ENCODE data around the gene PLCB4.

Gene PLCB4

GRCh38 chr20:9395971-9396370 is 327.1 kb downstream of the PLCB4 start:
- Histone ChIP-seq H4K20me1 (no peaks in the 10 kb centered on the region), H3K27ac (no peak overlapping the region), H3K4me3 (no peak overlapping the region), H3K4me1 (peaks cover 10 to 28% (median 21%) of the 10 kb centered on the region in 10 experiments), H3K27me3 (no peaks in the 10 kb centered on the region), H3K9ac (no peak overlapping the region), H3K36me3 (no peaks in the 10 kb centered on the region), H3K4me2 (no peak overlapping the region), H3K9me3 (replicated peaks in 1 of 11) (no peaks in the 10 kb centered on the region)
- no peak for TF ChIP-seq Cebpa-rat (IDR thresholded peaks at IDR 0.05)

DNA sequence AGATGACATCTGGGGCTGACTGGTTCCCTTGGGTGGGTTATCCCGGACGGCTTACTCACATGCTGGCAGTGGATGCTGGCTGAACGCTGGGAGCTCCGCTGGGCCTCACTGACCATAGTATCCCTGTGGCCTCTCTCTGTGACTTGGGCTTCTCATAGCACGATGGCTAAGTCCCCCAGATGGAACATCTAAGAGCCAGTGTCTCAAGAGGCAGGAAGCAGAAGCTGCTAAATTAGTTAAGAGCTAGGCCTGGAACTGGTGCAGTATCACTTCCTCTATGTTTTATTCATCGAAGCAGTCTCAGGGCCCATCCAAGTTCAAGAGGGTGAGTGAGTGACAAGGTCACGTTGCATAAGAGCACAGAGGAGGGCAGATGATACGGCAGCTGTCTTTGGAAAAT is 329.0 kb downstream of the PLCB4 start:
- H3K36me3 ChIP-seq: no peaks in the 10 kb centered on the region
- H3K27ac ChIP-seq: peak overlapping the region; percentile 18 to 76 (median 67); a peak in 19 of 22 replicates

GRCh38 chr20:9398882-9399281 is 330.0 kb downstream of the PLCB4 start:
- Histone ChIP-seq H3K4me2 (peak overlapping the region in 2 of 11 experiments; percentile 20 to 63; a peak in 1 of 22 replicates), H4K20me1 (no peaks in the 10 kb centered on the region), H3K27ac (peak overlapping the region in 2 of 11 experiments; percentile 2 to 18; a peak in 1 of 22 replicates), H3K36me3 (no peaks in the 10 kb centered on the region), H3K4me1 (peaks cover 7 to 19% (median 16%) of the 10 kb centered on the region in 10 experiments), H3K9me3 (replicated peaks in 1 of 11) (no peaks in the 10 kb centered on the region), H3K27me3 (no peaks in the 10 kb centered on the region), H3K4me3 (no peak overlapping the region), H3K9ac (no peak overlapping the region)
- TF ChIP-seq Cebpa-rat (IDR thresholded peaks at IDR 0.05): no peak

More for the DNA sequence above, 329.0 kb downstream of the PLCB4 start:
- Histone ChIP-seq H4K20me1 (no peaks in the 10 kb centered on the region), H3K9me3 (replicated peaks in 1 of 11) (no peaks in the 10 kb centered on the region), H3K9ac (peak overlapping the region in 4 of 11 experiments; percentile 18 to 40 (median 30); a peak in 5 of 22 replicates), H3K4me1 (peaks cover 10 to 27% (median 19%) of the 10 kb centered on the region in 10 experiments), H3K27me3 (no peaks in the 10 kb centered on the region), H3K4me3 (no peak overlapping the region), H3K4me2 (peak overlapping the region; percentile 53 to 71 (median 63))
- peak in 4 of 11 experiments; percentile 19 to 49 (median 33); a peak in 2 of 22 replicates for TF ChIP-seq Cebpa-rat (IDR thresholded peaks at IDR 0.05)

GRCh38 chr20:9399322-9399721 is 330.4 kb downstream of the PLCB4 start:
- Histone ChIP-seq H3K36me3 (no peaks in the 10 kb centered on the region), H3K4me1 (peaks cover 7 to 19% (median 16%) of the 10 kb centered on the region in 10 experiments), H4K20me1 (no peaks in the 10 kb centered on the region), H3K27me3 (no peaks in the 10 kb centered on the region), H3K4me3 (no peak overlapping the region), H3K27ac (no peak overlapping the region), H3K9me3 (replicated peaks in 1 of 11) (no peaks in the 10 kb centered on the region), H3K4me2 (no peak overlapping the region), H3K9ac (no peak overlapping the region)
- TF ChIP-seq Cebpa-rat (IDR thresholded peaks at IDR 0.05): no peak

GRCh38 chr20:9400171-9401025 is 331.5 kb downstream of the PLCB4 start:
- Histone ChIP-seq H3K9ac (no peak overlapping the region), H4K20me1 (no peaks in the 10 kb centered on the region), H3K4me2 (no peak overlapping the region), H3K27me3 (no peaks in the 10 kb centered on the region), H3K36me3 (no peaks in the 10 kb centered on the region), H3K27ac (no peak overlapping the region), H3K4me3 (no peak overlapping the region), H3K9me3 (replicated peaks in 1 of 11) (no peaks in the 10 kb centered on the region), H3K4me1 (peaks cover 7 to 19% (median 16%) of the 10 kb centered on the region in 10 experiments)
- no peak for TF ChIP-seq Cebpa-rat (IDR thresholded peaks at IDR 0.05)

GRCh38 chr20:9401371-9401770 is 332.5 kb downstream of the PLCB4 start:
- no peak for TF ChIP-seq Cebpa-rat (IDR thresholded peaks at IDR 0.05)
- no peak overlapping the region for H3K4me2 ChIP-seq
- no peaks in the 10 kb centered on the region for H3K27me3 ChIP-seq
- no peak overlapping the region for H3K9ac ChIP-seq
- H3K27ac ChIP-seq: no peak overlapping the region
- H3K9me3 ChIP-seq (replicated peaks in 1 of 11): no peaks in the 10 kb centered on the region
- H3K4me1 ChIP-seq: peaks cover 7 to 19% (median 16%) of the 10 kb centered on the region in 10 experiments
- H4K20me1 ChIP-seq: no peaks in the 10 kb centered on the region
- no peak overlapping the region for H3K4me3 ChIP-seq
- H3K36me3 ChIP-seq: no peaks in the 10 kb centered on the region

- no peak overlapping the region for H3K9ac ChIP-seq
- H3K4me1 ChIP-seq: peaks cover 7 to 16% (median 15%) of the 10 kb centered on the region in 10 experiments
- H3K27ac ChIP-seq: no peak overlapping the region
- no peaks in the 10 kb centered on the region for H3K9me3 ChIP-seq (replicated peaks in 1 of 11)
- H3K27me3 ChIP-seq: no peaks in the 10 kb centered on the region
- TF ChIP-seq Cebpa-rat (IDR thresholded peaks at IDR 0.05): no peak
- H3K4me2 ChIP-seq: no peak overlapping the region
- H4K20me1 ChIP-seq: no peaks in the 10 kb centered on the region
- H3K36me3 ChIP-seq: no peaks in the 10 kb centered on the region
- H3K4me3 ChIP-seq: no peak overlapping the region
Observed at GRCh38 chr20:9402141-9402540, 333.3 kb downstream of the PLCB4 start.

DNA sequence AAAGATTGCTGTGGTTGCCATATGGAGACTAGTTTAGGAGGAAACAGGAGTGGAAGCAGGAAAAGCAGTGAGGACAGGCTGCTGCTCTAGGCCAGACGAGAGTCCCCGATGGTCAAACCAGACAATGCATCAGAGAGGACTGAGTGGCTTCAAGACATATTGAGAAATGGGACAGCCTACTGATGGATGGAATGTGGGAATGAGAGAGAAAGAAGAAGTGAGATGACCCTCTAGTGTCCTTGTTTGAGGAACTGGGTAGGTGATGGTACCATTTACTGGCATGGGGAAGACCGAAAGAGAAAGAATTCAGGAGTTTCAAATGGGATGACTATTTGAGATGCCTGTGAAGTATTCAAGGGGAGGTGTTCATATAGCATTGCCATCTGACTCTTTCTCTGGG is 333.7 kb downstream of the PLCB4 start:
- H4K20me1 ChIP-seq: no peaks in the 10 kb centered on the region
- no peak overlapping the region for H3K9ac ChIP-seq
- no peak for TF ChIP-seq Cebpa-rat (IDR thresholded peaks at IDR 0.05)
- no peak overlapping the region for H3K27ac ChIP-seq
- H3K4me2 ChIP-seq: no peak overlapping the region
- H3K36me3 ChIP-seq: no peaks in the 10 kb centered on the region
- no peaks in the 10 kb centered on the region for H3K9me3 ChIP-seq (replicated peaks in 1 of 11)
- peaks cover 5 to 12% (median 11%) of the 10 kb centered on the region in 10 experiments for H3K4me1 ChIP-seq
- no peak overlapping the region for H3K4me3 ChIP-seq
- H3K27me3 ChIP-seq: no peaks in the 10 kb centered on the region

- H3K9me3 ChIP-seq (replicated peaks in 1 of 11): no peaks in the 10 kb centered on the region
- H3K4me3 ChIP-seq: no peak overlapping the region
- H4K20me1 ChIP-seq: no peaks in the 10 kb centered on the region
- no peaks in the 10 kb centered on the region for H3K27me3 ChIP-seq
- no peak for TF ChIP-seq Cebpa-rat (IDR thresholded peaks at IDR 0.05)
- no peak overlapping the region for H3K4me2 ChIP-seq
- H3K9ac ChIP-seq: no peak overlapping the region
- H3K36me3 ChIP-seq: no peaks in the 10 kb centered on the region
- no peak overlapping the region for H3K27ac ChIP-seq
- peaks cover 0 to 4% (median 3%) of the 10 kb centered on the region in 10 experiments; a peak in 9 of 20 replicates for H3K4me1 ChIP-seq
Observed at GRCh38 chr20:9403448-9403847, 334.6 kb downstream of the PLCB4 start.

Data from BLaER1 treated with 17β-estradiol and CSF1 and Interleukin-3, amounts not matched to agents 10 nM and 100 nM (cell line).